Measurements from ENCODE around the gene WDR20.
"Not testable (repeated sequence)": the region's sequence is repeated elsewhere in the genome, so short reads cannot be mapped to it uniquely, and the experiment has no call there.

The WDR20 gene

DNA sequence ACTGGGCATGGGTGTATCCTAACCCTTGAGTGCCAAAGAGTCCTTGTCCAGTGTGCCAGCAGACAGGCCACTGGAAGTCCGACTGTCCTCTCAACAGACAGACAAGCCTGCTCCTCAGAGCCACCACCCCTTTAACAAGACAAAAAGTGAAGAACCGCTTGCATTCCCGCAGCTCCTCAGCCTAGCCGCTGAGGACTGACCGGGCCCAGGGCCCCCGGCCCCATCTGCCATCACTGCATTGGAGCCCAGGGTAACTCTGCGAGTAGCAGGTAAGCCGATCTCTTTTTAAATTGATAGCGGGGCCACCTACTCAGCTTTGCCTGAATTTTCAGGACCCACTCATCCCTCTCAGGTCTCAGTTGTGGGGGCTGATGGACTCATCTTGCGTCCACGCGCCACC, 96.3 kb downstream of the WDR20 start:
- no peak for DNase-seq (ENCODE audit: low spot score)

DNA sequence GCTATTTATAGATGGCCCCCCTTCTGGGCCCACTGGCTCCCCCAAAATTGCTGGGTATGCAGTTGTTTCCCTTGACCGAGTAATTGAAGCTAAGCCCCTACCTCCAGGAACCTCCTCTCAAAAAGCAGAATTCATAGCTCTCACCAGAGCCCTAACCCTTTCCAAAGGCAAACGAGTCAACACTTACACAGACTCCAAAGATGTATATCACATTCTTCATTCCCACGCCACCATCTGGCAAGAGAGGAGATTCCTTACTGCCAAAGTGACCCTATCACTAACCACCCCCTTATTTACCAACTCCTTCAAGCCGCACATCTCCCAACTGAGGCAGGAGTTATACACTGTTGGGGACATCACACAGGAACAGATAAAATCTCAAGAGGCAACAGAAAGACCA, 98.4 kb downstream of the WDR20 start:
- no peak for DNase-seq (ENCODE audit: low spot score)

DNA sequence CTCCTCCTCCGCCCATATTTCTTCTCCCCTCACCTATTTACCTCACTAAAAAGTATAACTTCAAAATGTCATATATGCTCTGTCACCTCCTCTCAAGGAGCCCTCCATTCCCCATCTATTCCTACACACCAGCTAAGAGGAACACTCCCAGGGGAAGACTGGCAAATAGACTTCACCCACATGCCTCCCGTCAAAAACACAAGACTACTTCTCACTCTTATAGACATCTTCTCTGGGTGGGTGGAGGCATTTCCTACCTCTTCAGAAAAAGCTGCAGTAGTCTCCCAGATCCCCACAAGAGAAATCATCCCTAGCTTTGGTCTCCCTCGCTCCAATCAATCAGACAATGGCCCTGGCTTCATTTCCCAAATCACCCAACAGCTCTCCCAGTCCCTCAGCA, 99.1 kb downstream of the WDR20 start:
- no peak for DNase-seq (ENCODE audit: low spot score)

DNA sequence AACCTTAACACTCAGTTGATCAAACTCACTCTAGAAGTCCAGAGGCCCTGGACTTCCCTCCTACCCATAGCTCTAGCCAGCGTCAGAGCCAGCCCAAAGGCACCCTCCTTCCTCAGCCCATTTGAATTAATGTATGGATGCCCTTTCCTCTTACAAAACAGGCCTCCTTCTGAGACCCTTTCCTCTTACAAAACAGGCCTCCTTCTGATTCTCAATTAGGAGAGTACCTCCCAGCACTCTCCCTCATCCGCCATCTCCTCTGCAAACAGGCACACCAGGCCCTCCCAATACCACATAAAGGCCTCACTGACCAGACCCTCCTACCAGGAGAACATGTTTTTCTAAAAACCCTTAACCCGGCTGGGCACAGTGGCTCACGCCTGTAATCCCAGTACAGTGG, 99.5 kb downstream of the WDR20 start:
- DNase-seq (ENCODE audit: low spot score): no peak

DNA sequence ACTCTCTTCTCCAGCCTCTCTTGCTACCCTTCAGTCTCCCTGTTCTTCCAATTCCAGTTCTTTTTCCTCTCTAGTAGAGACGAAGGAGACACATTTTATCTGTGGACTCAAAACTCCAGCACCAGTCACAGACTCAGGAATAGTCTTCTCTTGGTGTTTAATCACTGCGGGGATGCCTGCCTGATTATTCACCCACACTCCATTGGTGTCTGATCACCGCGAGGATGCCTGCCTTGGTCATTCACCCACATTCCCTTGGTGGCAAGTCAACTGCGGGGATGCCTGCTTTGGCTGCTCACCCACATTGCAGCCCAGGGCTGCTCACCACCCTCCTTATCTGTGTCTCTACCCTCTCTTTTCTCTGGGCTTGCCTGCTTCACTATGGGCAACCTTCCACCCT, 100.8 kb downstream of the WDR20 start:
- not testable (repeated sequence) for DNase-seq (ENCODE audit: low spot score)

DNA sequence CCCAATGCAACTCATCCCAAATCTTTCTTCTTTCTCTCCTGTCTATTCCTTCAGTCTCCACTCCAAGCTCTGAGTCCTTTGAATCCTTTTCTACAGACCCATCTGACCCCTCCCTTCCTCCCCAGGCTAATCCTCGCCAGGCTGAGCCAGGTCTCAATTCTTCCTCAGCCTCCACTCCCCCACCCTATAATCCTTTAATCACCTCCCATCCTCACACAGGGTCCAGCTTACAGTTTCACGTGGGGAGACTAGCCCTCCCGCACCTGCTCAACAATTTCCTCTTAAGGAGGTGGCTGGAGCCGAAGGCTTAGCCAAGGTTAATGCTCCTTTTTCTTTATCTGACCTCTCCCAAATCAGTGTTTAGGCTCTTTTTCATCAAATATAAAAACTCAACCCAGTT, 101.5 kb downstream of the WDR20 start:
- no peak for DNase-seq (ENCODE audit: low spot score)

DNA sequence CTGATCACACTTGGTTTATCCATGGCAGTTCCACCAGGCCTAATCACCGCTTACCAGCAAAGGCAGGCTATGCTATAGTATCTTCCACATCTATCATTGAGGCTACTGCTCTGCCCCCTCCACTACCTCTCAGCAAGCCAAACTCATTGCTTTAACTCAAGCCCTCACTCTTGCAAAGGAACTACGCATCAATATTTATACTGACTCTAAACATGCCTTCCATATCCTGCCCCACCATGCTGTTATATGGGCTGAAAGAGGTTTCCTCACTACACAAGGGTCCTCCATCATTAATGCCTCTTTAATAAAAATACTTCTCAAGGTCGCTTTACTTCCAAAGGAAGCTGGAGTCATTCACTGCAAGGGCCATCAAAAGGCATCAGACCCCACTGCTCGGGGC, 104.1 kb downstream of the WDR20 start:
- not testable (repeated sequence) for DNase-seq (ENCODE audit: low spot score)

DNA sequence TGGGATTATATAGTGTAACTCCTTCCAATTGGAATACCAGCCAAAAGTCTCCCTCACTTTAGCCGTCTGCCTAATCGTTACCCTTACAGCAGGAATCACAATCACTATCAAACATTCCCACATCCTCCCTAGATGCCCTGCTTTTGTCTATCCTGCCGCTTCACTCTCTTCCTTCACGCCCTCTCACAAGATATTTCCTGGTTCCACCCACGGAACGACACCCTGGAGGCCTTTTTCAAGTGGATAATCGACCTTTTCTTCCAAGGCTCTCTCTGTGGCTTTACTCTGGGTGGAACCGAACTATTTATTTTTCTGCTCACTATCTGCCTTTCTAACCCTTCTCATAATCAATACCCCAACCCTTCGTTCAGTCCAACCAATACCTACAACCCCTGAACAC, 106.4 kb downstream of the WDR20 start:
- DNase-seq (ENCODE audit: low spot score): no peak

DNA sequence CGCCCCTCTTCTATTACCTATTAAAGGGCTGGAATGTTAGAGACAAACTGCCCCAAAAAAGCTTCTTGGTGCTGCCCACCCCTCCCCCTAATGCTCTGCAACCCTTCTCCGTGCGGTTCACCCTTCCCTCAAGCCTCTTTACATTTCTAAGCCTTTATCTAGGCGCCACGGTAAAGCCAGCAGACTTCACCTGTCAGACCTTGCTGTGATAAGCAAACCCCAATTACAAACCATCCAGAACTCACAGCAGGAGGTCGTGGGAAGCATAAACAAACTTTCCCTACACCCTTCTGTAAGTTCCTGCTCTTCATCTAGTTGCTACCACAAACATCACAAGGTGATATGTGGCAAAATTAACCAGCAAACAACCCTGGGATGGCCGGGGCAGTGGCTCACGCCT, 108.4 kb downstream of the WDR20 start:
- DNase-seq (ENCODE audit: low spot score): no peak

DNA sequence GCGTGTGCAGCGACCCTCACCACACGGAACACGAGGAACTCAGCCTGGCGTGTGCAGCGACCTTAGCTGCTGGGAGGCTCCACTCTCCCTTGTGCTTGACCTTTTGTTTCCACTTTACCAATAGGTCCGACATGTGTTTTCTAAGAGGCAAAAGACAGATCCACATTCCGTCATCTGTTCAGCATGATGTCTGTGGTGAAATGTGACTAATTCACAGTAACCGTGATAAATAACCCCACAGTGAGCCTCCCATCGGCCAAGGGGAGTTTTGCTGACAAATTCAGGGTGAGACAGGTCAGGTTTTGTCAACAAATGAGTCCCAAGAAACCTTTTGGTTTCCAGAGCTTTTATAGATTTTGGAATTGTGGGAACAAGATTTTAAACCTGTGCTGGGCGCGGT, 109.3 kb downstream of the WDR20 start:
- no peak for DNase-seq (ENCODE audit: low spot score)

DNA sequence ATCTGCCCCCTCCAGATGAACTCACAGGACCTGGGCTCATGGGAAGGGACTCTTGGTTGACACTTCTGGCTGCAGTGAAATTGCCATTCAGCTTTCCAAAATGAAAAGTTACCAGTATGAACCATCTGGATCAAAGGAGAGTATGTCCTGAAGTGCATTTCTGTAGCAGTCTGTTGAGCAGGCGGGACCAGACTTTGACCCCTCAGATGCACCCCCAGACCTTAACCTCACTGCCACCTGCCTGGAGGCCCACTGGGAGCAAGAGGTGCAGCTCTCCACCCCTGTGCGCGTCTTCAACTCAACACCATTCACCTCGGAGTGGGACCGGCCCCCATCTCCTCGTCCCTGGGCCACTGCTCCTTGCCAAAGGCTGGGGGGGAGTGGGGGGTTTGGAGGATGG, 110.3 kb downstream of the WDR20 start:
- DNase-seq (ENCODE audit: low spot score): no peak

DNA sequence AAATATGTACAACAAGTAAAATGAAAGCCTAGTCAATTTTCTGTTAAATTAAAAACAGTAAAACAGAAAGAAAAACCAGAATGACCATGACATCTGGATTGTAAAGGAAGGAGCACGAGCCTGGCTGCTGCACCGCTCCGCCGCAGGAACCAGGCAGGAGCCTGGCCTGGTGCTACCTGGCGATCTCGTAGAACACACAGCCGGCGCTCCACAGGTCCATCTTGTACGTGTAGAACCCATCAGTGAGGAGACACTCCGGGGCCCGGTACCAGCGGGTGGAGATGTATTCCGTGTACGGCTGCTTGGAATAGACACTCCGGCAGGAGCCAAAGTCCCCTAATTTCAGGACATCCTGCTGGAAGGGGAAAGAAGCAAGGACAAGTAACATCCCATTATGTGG, 110.9 kb downstream of the WDR20 start:
- DNase-seq (ENCODE audit: low spot score): no peak

DNA sequence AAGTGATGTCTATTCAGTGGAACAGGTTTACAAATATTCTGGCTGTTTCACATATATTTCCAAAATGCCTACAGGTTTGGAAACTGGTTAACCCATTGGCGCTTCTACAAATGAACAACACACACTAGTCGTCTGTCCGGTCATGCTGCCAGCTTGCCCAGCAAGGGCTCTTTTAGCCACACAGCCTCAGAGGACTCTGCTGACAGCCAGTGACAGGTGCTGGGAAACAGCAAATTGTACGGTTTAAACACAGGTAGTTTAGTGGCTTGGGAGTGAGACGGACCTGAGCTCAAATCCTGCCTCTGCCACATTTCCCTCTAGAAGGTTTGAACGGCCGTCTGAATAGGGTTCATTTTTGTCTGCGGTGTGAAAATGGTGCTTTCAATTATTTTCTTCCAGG, 111.5 kb downstream of the WDR20 start:
- no peak for DNase-seq (ENCODE audit: low spot score)

DNA sequence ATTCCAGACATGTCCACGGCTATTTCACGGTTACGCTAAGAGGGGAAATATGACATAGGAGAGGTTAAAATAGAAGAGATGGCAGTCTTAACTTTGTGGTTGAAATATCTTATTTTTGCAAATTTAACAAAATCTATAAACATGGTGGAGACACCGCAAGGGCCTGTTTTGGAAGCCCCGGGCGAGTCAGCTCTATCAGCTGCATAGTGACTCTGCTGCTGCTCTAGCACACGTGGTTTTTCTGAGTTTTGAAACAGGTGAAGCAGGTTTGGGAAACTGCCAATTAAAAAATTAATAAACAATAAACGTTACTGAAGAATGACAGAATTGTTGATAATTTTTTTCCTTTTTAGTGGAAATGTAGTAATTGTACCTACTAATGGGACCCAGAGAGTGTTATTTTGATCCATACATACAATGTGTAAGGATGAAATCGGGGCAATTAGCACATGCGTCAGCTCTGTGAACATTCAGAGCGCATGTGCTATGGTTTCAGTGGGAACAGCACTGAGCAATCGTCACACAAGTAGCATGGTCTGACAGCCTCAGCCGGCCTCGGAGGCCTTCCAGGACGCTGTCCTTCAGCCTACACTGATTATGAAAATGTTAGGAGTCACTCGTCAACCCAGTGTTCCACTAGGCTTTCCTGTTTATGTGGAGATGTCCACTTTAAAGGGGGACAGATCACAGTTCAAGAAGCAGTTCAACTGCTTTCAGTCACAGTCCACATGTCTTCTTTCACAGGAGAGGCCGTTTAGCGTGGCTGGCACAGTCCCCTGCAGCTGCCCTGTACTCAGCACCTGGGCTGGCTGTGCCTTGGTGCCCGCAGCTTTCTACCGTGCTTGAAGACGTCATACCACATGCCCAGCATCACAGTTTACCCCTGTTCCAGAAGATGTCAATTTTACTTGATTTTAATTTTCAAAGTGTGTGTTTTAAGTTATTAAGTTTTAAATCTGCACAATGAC, 113.4 kb downstream of the WDR20 start:
- no peak for DNase-seq (ENCODE audit: low spot score)

DNA sequence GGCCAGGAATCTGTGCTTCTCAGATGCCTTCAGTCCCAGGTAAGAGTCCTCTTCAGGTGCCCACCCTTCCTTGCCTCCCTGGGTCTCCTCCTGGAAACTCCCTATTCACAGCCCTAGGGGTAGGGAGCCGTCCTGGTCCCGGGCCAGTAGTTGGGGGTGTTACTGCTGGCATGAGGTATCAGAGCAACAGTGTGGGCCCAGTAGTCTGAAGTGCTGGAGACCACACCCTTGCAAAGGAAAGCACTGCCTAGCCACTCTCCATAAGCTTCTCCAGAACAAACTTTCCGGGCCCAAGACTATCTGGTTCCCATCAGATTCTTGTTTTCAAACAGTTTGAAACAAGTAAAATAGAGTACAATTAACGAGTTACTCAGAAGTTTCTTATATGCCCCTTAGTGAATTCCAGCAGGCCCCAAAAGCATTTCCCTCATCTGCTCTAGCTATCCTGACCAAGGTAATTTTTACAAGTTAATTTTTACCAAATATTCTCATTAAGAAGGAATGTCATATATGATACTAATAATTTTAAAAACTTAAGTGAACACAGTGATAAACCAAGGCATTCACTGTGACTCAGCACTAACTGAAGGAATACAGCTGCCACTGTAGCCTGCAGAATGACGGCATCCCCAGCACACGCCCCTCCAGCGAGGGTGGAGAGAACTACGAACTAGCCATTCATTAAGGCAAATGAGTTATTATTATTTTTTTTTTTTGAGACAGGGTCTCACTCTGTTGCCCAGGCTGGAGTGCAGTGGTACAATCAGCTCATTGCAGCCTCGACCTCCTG, 115.9 kb downstream of the WDR20 start:
- DNase-seq (ENCODE audit: low spot score): no peak

DNA sequence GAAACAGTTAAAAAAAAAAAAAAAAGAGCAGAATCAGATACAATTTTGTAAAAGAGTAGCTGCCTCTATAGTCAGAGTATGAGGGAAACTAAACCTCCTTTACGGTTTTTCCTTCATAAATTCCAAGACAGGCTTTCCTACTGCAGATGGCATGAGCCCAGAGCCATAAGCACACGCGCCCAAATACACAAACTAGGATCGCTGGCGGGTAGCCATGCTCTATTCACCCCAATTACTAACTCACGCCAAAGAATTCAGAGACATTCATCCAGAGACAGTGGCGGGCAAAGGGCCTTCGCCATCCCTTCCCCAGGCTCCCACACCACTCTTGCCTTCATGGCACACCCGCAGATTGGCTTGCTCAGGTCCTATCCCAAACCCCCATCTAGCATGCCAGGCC, 117.0 kb downstream of the WDR20 start:
- no peak for DNase-seq (ENCODE audit: low spot score)

DNA sequence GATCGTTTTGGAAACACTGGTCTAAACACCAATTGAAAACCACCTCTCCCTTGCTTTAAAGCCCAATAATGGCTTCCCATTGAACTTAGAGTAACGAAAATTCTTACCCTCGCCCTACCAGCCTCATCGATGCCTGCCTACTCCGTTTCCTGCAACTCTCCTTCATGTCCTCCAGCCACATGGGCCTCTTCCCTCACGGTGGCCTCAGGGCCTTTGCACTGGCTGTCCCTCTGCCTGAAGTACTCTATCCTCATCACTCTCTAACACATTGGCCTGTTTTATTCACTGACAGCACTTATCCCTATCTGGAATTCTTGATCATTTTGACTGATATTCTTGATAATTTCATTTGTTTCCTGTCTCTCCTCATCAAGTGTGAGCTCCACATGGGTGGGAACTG, 118.4 kb downstream of the WDR20 start:
- no peak for DNase-seq (ENCODE audit: low spot score)

All from SK-N-DZ (cell line).